Testis (tissue), 3 donors: Measurements from ENCODE around the gene TRAF3IP3. TPM values are rescaled to one million over a fixed set of nuclear protein-coding genes. Genes with fewer than 3 reads are reported as not detected.

Source experiments
- DNase-seq: peaks from one replicate; pipeline ENCODE4 v3.0.0-alpha.2; 2019
- H3K27ac ChIP-seq, 2 donors: fragments of 200-600 bp; sonication (generic); one replicate each; pipeline ENCODE4 v1.5.1; 2019
- H3K27me3 ChIP-seq: fragments of 200-600 bp; sonication (generic); one replicate; pipeline ENCODE4 v1.5.1; 2019
- H3K36me3 ChIP-seq: fragments of 200-600 bp; sonication (generic); one replicate; pipeline ENCODE4 v1.5.1; 2017; ENCODE audit warnings: low read depth; ENCODE audit errors: missing control alignments
- H3K4me1 ChIP-seq: fragments of 200-600 bp; sonication (generic); one replicate; pipeline ENCODE4 v1.5.1; 2019
- H3K4me3 ChIP-seq, 2 donors: fragments of 200-600 bp; sonication (generic); one replicate each; pipeline ENCODE4 v1.5.1; 2017 to 2019
- H3K9me3 ChIP-seq: fragments of 200-600 bp; sonication (generic); one replicate; pipeline ENCODE4 v1.5.1; 2017
- CTCF ChIP-seq, 3 experiments: fragments of 450-650 bp in 2 of 3; fragments of 200-600 bp in 1 of 3; sonication (generic) in 1 of 3; IDR thresholded peaks; one replicate each; pipeline ENCODE4 v1.5.1; 2016 to 2019; ENCODE audit warnings: antibody characterized with exemption in 3 of 3, mild to moderate bottlenecking in 2 of 3, moderate library complexity in 1 of 3
- POLR2A ChIP-seq: fragments of 450-650 bp; IDR thresholded peaks from one replicate; pipeline ENCODE4 v1.6.1; 2017; ENCODE audit warnings: antibody characterized with exemption, mild to moderate bottlenecking, moderate library complexity
- WGBS, 2 donors: methylation state at CpG; one replicate each; pipeline ENCODE4 v1.1.5; 2018; 5-methylcytosine and 5-hydroxymethylcytosine counted together
- intact Hi-C: fragments of 100-400 bp; cut with DNase I; formaldehyde crosslinking; loops from one replicate; pipeline ENCODE4 v1.15.1; 2023; ENCODE audit warnings: low total_unique reads
- polyA plus RNA-seq: library from polyadenylated mRNA; stranded (reverse); fragments of 350-450 nt; fragmentation: Illumina TruSeq; extraction: RNeasy Lipid Tissue Mini Kit (QIAGEN cat#74804); gene quantifications from one replicate; pipeline ENCODE4 v1.2.3, GENCODE V29; 2014; ENCODE audit warnings: low read depth, low replicate concordance; ENCODE audit not compliant: insufficient read depth
- total RNA-seq, 2 donors: library from RNA; depleted of rRNA; stranded (reverse); fragments of >200 nt; gene quantifications; one replicate each; pipeline ENCODE4 v1.2.3, GENCODE V29; 2016

TRAF3IP3 gene
- total and polyA plus RNA-seq, 3 donors from 2014 or later: 0.63 to 9.2 (median 3.3) TPM

GRCh38 chr1:209761011-209761635, 5.3 kb downstream of the TRAF3IP3 start:
- no peaks in the 10 kb centered on the region for H3K9me3 ChIP-seq
- H3K4me3 ChIP-seq: no peak overlapping the region
- DNase-seq: no peak
- no peak overlapping the region for H3K27ac ChIP-seq
- H3K36me3 ChIP-seq: no peaks in the 10 kb centered on the region
- H3K27me3 ChIP-seq: no peaks in the 10 kb centered on the region
- no peak for TF ChIP-seq CTCF (IDR thresholded peaks at IDR 0.05)
- TF ChIP-seq POLR2A: no peak
- intact Hi-C loops: no loop called here
- H3K4me1 ChIP-seq: no peaks in the 10 kb centered on the region

- no peak overlapping the region for H3K27ac ChIP-seq
- intact Hi-C loops: no loop called here
- no peak overlapping the region for H3K4me3 ChIP-seq
- no peaks in the 10 kb centered on the region for H3K9me3 ChIP-seq
- H3K27me3 ChIP-seq: no peaks in the 10 kb centered on the region
- TF ChIP-seq POLR2A (no peak), CTCF (IDR thresholded peaks at IDR 0.05) (no peak)
- peaks cover 17% of the 10 kb centered on the region for H3K4me1 ChIP-seq
- 84 to 90% methylated on average over 2 of the region's 2 CpGs for WGBS, 2 donors
- H3K36me3 ChIP-seq: no peaks in the 10 kb centered on the region
- DNase-seq: no peak
Measured at GRCh38 chr1:209766051-209766450, 10.2 kb downstream of the TRAF3IP3 start.

GRCh38 chr1:209767096-209767495, 11.2 kb downstream of the TRAF3IP3 start:
- TF ChIP-seq POLR2A: no peak
- TF ChIP-seq CTCF (IDR thresholded peaks at IDR 0.05): no peak
- H3K27ac ChIP-seq: no peak overlapping the region
- peaks cover 17% of the 10 kb centered on the region for H3K4me1 ChIP-seq
- H3K9me3 ChIP-seq: no peaks in the 10 kb centered on the region
- H3K27me3 ChIP-seq: no peaks in the 10 kb centered on the region
- no peak for DNase-seq
- no peak overlapping the region for H3K4me3 ChIP-seq
- intact Hi-C loops: no loop called here
- H3K36me3 ChIP-seq: no peaks in the 10 kb centered on the region

GRCh38 chr1:209767706-209768105, 11.9 kb downstream of the TRAF3IP3 start:
- intact Hi-C loops: no loop called here
- H3K36me3 ChIP-seq: no peaks in the 10 kb centered on the region
- TF ChIP-seq POLR2A: no peak
- no peak for TF ChIP-seq CTCF (IDR thresholded peaks at IDR 0.05)

GRCh38 chr1:209768354-209768774, 12.5 kb downstream of the TRAF3IP3 start:
- Histone ChIP-seq H3K9me3 (no peaks in the 10 kb centered on the region), H3K27me3 (no peaks in the 10 kb centered on the region), H3K27ac (peak overlapping the region in 1 of 2 donors; percentile 23), H3K36me3 (no peaks in the 10 kb centered on the region), H3K4me1 (peaks cover 17% of the 10 kb centered on the region), H3K4me3 (no peak overlapping the region)
- intact Hi-C loops: no loop called here
- whole genome bisulfite sequencing, 2 donors: 89 to 93% methylated on average over 8 to 9 of the region's 9 CpGs
- DNase-seq: no peak
- TF ChIP-seq POLR2A: no peak
- TF ChIP-seq CTCF (IDR thresholded peaks at IDR 0.05): no peak

More at GRCh38 chr1:209767706-209768105, 11.9 kb downstream of the TRAF3IP3 start:
- Histone ChIP-seq H3K4me3 (no peak overlapping the region), H3K27me3 (no peaks in the 10 kb centered on the region), H3K4me1 (peaks cover 17% of the 10 kb centered on the region), H3K9me3 (no peaks in the 10 kb centered on the region), H3K27ac (no peak overlapping the region)
- DNase-seq: no peak
